HL-60/S4 (cell line): ENCODE results near the gene HDAC4.

ENCODE experiments used
- in situ Hi-C: fragments of 300-500 bp; cut with MboI; formaldehyde crosslinking; loops from 2 replicates; pipeline ENCODE4 v1.14.3; 2022; ENCODE audit warnings: low sequenced_read_pairs

The HDAC4 gene

DNA sequence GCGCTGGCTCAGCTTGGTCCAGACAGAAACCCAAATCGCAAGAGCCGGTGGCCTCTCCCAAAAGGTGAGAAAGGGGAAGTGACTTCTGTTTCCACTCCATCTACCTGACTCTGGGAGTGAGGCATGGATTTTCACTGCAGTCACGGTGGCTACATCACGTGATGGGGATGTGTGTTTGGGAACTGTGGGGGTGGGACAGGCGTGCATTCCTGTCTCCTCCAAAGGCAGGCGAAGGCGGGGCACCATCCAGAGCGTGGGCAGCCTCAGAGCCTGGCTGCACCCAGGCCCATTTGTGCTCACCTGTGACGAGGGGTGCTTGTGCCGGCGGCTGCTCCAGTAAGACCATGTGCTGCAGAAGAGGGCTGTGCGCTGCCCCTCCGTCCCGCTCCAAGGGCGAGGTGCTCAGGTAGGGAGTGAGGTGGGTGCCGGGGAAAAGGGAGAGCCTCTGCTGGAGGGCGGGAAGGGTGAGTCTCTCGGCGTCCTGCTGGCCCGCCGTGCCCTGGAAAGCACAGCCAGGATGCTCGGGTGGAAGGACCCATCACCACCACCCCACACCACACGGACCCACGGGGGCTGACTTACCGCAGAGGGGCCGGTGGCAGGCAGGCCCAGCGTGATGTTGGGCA is 266.8 kb downstream of the HDAC4 start:
- in situ Hi-C loops = no loop called here

DNA sequence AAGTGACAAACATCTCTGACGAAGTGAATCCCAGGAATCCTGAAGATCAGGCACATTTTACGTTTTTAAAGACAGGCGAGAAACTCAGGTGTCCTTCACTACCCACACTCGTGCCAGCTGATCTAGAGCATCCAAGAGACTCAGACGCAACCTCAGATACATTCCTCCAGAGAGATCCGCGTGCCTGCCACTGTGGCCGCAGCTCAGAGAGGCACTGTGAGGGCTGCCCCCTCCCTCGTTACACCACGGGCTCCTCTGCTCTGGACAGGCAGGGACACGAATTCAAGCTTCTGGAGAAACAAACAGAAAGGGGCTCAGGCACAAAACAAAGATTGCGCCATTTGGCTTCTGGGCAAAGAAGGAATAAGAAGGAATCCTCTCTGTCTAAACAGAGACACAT is 268.0 kb downstream of the HDAC4 start:
- in situ Hi-C loops = no loop called here

DNA sequence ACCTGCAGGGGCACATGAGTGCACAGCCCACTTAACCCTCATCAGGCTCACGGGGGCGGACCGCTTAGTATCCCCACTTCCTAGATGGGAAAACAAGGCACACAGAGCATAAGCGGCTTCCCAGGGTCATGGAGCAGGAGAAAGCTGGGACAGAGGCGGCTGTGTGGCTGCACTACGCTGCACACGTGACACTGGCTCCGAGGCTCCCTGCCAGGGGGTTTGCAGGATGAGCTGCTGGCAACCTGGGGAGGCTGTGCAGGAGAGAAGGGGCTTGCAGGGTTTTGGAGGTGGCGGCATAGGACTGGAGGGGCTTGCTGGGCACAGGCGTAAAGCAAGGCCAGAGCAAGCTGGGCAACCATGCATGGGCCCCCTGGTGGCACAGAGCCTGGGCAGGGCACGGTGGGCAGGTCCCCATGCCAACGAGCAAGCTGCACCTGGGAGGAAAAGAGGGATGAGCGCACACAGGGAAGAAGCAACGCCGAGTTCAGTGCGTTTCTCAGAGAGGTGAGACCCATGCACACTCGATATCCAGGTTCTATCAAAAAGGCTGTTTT is 268.6 kb downstream of the HDAC4 start:
- in situ Hi-C loops = no loop called here

DNA sequence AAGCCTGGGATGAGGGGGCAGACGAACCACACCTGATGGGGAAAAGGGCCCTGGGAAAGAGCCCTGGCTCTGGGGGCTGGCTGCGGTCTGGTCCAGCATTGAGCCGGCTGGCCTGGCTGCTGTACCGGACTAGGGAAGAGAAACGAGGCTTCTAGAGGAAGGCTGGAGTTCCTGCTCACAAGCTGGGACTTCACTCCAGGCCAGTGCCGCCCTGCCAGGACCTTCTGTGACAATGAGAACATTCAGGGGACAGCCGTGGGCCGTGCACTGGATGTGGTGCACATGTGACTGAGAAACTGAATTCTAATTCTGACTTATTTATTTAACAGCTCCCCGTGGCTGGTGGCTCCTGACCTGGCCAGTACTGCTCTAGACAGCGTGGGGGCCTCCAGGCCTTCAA is 269.3 kb downstream of the HDAC4 start:
- in situ Hi-C loops = no loop called here

DNA sequence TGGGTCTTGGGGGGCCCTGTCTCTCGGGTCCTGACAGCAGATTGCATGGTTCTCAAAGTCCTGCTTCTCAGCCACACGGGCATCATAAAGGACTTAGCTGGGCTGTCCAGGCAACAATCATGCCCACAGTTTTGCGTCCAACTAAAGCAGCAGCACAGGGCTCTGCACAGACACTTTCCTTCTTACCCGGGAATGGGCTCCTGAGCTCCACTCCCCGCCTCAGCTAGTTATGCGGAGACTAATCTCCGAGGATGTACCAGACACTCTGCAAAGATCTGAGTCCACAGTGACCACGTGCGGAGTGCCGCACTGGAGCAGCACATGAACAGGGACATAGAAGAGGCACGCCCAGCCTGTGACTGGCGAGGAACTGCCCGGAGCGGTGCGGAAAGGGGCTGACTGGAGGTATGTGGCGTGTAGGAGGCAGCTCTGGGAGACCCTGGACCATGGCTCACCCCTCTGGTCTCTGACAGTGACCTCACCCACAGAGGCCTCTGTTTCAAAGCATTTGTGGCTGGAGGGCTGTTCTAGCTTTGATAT is 270.0 kb downstream of the HDAC4 start:
- in situ Hi-C loops = no loop called here

DNA sequence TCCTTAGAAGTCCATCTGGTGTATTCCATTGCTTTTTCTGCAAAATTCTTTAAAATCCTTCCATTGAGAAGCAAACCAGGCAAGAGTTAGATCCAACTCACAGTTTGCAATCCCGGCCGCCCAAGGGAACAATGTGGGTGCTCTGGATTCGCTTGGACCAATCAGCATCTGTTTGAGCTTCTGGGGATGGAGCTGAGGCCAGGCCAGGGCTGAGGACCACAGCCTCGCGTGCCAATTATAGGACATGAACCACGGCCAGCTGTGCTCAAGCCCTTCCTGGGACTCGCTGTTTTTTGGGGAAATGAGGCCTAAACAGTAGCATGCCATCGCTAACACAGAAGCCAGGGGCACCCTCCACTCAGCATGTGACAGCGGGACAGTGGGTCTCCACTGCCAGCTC is 270.8 kb downstream of the HDAC4 start:
- in situ Hi-C loops = no loop called here

DNA sequence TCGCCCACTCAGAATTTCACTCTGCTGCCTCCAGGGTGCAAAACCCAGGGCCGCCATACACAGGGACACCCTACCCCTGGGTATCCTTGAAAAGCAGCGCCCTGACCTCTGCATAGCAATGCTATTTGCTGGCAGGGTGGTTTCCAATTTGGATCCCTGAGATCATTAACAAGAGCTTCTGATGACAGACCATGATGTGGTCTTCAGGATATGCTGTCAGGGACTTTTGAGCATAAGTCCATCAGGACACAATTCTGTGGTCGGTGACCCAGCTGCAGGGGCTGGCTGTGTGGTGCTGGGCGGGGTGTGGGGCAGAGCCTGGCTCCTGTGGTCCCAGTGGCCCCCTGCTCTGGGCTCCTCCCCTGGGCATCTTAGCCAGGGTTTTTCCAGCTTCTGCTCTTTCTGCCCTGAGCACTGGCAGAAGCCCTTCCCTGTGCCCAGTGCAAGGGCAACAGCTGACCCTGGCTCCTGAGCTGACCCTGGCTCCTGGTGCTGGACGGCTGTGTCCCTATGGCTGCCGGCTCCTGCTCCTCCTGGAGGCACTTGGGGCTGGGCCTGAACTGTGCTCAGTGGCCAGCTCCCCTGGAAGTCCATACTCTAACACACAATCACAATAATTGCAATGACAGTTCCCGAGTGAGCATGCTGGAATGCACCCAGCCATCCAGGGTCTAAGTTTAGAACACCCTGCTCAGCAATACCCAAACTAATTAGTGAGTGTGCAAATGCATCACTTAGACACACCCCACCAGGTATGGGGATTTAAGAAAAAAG is 271.5 kb downstream of the HDAC4 start:
- in situ Hi-C loops = no loop called here

DNA sequence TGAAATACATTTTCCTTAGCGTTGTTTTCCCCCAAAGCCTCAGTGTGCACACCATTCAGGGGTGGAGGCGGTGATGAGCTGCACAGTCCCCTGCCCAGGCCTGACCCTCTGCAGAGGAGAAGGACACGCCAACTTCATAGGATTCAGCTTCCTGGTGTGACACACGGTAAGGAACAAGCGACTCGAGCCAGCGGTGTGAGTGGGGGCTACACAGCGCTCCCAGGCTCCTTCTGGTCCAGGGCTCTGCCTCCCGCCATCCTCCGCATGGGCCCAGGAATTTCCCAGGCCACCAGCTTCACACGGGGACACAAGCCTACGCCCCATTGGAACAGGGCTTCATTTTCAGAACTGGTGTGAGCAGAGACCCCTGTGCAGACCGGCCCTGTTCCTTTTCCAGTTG is 272.1 kb downstream of the HDAC4 start:
- in situ Hi-C loops = no loop called here

DNA sequence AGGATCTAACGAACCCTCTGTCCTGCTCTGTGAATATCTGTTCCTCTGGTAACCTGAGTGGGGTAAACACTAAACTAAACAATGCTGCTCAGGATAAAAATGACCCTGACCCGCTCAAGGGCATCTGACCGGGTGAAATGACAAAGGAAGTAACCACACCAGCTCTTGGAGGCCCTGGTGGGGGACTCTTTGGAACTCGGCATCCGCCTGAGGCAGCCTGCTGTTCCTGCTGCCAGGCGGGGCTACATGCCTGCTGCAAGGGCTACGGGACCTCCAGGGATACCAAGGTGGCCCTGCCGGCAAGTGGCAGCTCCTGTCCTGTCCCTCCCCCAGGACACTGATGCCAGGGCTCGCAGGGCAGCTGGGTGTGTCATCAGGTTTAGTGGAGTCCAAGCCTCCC is 273.3 kb downstream of the HDAC4 start:
- in situ Hi-C loops = no loop called here

DNA sequence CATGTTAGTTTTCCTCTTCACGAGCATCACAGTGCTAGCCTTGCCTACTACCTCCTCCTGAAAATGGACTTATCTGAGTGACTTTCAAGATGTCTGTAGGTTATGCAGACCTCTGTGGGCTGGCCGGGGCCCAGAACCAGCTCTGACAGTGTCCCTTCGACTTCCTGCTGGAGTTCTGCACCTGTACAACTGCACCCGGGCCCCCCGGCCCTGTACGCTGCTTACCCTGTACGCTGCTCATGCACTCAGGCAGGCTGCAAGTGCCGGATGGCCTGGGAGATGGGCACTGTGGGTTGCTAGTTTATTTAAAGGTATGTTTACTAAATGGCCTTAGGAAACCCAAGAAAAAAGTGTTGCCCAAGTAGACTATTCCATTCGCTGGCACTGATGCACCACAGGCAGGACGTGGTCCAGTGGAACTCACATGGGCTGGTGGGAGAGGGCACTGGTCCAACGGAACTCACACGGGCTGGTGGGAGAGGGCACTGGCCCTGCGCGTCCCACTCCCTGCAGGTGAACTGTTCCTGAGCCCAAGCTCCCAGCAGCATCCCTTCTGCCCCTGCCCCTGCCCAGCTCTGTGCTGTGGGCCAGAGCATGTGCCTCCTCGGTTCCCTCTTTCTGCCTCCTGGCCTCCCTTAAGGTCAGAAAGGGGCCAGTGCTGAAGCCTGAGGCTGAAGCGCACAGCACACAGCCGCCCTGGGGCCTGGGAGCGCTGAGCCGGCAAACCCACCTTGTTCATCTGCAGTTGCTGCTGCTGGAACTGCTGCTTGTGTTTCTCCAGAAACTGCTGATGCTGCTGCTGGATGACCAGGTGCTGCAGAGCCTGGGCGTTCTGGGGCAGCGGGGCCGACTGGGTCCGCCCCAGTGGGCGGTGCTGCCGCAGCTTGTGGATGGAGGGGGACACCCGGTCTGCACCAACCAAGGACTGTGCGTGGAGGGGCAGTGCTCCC is 274.8 kb downstream of the HDAC4 start:
- in situ Hi-C loops = no loop called here

DNA sequence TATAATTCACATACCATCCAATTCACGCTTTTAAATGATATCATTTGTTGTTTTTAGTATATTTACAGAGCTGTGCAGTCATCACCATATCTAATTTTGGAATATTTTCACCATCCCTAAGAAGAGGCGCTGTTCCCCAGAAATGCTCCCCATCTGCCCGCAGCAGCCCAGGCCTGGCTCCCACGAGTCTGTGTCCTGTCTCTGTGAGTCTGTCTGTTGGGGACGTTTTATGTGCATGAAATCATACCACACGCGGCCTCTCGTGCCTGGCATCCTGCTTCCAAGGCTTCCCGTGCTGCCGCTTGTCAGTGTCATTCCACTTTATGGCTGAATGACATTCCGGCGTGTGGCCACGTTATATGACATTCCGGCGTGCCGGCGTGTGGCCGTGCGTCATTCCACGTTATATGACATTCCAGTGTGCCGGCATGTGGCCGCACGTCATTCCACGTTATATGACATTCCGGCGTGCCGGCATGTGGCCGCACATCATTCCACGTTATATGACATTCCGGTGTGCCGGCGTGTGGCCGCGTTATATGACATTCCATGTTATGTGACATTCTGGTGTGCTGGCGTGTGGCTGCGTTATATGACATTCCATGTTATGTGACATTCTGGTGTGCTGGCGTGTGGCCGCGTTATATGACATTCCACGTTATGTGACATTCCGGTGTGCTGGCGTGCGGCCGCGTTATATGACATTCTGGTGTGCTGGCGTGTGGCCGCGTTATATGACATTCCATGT is 276.5 kb downstream of the HDAC4 start:
- in situ Hi-C loops = no loop called here

DNA sequence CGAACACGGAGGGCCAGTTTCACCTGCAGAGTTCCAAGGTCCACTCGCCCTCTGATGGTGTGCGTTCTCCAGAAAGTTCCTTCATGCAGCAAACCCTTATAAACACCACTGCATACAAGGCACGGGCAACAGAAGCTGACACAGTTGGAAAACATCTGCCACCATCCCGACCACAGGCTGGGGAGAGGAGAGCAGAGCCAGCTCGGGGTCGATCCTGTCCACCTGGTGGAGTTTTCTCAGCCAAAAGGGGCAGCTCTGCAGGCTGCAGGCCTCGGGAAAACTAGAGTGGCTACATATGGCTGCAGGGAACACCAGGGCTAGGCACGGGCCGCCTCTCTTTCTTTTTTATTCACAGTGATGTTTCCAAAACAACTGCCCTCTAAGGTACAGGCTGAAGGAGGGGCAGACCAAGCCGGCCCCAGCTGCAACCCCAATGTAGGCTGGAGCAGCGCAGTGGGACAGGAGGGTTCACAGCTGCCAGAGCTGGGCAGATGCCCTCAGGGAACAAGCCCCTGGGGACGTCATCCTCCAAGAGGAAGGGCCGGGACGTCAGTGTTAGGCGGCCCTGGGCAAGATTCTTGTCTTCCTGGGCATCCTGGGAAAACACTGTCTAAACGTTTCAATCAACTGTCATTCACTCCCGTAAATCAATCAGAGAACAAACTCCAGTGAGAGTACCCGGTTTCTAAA is 278.3 kb downstream of the HDAC4 start:
- in situ Hi-C loops = no loop called here

DNA sequence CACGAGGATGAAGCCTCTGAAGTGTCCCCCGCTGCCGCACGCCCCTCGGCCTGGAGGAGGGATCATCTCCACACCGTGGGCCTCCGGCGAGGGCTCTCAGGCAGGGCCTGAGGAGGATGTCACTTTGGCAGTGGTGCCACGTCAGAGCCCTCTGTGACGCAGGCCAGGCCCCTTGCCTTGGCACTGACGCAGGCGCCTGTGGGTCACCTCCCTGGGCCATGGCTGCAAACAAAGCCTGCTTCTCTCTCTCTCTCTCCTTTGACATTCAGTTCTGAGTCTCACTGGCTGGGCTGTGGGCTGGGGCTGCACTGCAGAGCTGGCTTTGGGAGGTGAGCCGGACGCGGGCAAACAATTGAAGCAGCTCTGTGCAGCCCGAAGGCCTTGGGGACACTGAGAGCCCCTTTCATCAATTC is 279.2 kb downstream of the HDAC4 start:
- in situ Hi-C loops = no loop called here

DNA sequence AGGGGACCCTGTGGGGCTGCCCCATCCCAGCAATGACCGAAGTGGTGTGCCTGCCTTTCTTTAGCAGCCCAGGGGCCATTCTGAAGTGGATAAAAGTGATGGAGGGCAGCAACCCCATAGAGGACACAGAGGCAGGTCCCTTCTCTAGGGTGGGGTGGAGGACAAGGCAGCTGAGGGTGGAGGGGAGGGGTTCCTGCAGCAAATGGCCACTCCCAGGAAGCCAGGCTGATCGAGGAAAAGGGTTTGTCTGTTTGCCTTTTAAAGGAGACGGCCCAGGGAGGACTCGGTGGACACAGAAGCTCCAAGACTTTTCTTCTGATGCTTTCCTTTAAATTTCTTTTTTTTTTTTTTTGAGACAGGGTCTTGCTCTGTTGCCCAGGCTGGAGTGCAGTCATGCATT is 280.2 kb downstream of the HDAC4 start:
- in situ Hi-C loops = no loop called here

DNA sequence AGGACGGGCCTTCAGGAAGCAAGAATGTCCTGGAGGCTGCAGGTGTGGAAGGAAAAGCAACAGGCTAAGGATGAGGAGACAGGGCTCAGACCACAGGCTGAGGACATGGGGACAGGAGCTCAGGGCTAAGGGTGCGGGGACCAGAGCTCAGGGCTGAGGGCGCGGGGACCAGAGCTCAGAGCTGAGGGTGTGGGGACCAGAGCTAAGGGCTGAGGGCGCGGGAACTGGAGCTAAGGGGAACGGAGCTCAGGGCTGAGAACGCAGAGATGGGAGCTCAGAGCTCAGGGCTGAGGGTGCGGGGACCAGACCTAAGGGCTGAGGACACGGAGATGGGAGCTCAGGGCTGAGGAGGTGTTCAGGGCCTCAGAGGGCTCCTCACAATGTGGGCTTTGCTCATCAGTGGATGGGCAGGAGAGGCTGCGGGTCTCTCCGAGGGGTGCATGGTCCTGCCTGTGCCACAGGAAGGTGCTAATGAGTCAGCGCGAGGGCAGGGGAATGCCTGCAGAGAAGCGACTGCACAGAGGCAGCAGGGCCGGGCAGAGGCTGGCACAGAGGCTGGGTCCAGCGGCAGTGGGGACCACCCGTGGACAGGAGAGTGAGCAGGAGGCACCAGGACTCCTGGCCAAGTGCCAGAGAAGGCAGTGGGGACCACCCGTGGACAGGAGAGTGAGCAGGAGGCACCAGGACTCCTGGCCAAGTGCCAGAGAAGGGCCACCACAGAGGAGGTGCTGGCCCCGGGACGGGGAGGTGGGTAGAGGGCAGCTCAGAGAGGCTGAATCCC is 281.3 kb downstream of the HDAC4 start:
- in situ Hi-C loops = no loop called here

DNA sequence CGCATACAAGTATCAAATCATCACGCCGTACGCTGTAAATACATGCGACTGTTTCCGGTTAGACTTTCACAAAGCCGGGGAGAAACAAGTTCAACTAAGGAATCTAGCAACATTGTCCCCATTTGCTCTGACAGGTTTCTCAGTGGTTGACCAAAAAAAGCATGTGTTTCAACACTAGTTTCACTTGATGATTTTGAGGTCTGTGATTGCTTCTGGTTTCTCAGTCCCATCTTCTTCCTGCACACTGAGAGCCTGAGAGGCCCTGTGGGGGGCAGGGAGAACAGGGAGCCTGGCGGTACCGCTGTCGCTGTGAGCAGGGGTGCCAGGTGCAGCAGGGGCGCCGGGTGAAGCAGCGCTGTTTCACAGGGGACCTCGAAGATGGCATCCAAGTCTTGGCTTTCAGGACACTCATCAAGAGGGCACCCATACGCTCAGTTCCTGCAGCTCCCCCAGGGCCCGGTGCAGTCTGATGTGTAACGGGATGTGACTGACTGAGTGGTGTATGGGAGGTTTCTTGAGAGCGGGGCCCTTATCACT is 282.1 kb downstream of the HDAC4 start:
- in situ Hi-C loops = no loop called here

DNA sequence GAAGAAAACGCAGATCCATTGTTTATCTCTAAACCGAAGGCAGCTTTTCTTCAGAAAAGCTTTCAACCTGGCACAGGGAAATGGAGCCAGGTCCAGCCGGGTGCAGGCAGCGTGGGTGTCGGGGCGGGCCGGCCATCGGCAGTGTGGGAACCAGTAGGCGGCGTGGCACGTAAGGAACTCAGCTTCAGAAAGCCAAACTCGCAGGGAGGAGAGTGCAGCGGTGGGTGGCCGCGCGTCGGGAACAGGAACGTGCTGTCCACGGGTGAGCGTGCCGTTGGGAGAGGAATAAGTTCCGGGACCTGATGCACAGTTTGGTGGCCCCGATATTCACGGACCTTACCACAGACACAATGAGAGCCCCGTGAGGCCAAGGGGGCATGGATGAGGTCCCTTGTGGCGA is 282.6 kb downstream of the HDAC4 start:
- in situ Hi-C loops = no loop called here

DNA sequence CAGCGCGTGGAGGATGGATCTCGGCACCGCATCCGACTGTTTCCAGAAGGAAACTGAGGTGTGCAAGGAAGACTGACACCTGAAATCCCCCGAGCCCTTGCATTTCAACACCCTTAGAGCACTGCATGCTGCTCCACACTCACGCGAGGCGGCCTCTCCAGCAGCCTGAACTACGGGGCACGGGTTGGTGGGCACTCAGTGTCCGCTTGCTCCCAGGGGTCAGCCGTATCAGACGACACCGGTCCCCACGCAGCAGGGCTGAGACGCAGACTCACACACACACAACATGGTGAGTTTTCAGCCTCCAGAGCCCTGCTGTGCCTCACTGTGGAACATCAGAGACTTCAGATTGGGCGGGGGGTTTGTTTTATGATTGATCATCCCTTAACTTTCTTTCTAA is 283.0 kb downstream of the HDAC4 start:
- in situ Hi-C loops = no loop called here
